Dendritic cell treated with granulocyte-macrophage colony-stimulating factor and Interleukin-4, amounts not matched to agents 40 ng/mL and 50 ng/mL, for 4 days (primary cell): Measurements from ENCODE around the gene GRID2.

ENCODE experiments used
- H3K27ac Mint-ChIP-seq: one replicate; pipeline ENCODE4 v1.8.0; 2022; ENCODE audit warnings: mild to moderate bottlenecking, mixed read lengths
- H3K27me3 Mint-ChIP-seq: one replicate; pipeline ENCODE4 v1.8.0; 2022; ENCODE audit warnings: mild to moderate bottlenecking, mixed read lengths
- H3K36me3 Mint-ChIP-seq: one replicate; pipeline ENCODE4 v1.8.0; 2022; ENCODE audit warnings: low read depth, mixed read lengths
- H3K4me1 Mint-ChIP-seq: one replicate; pipeline ENCODE4 v1.8.0; 2022; ENCODE audit warnings: low read depth, mixed read lengths
- H3K4me3 Mint-ChIP-seq: one replicate; pipeline ENCODE4 v1.8.0; 2022; ENCODE audit warnings: mild to moderate bottlenecking, moderate library complexity, mixed read lengths
- H3K9me3 Mint-ChIP-seq: one replicate; pipeline ENCODE4 v1.8.0; 2022; ENCODE audit warnings: mixed read lengths
- intact Hi-C: fragments of 100-400 bp; cut with micrococcal nuclease; formaldehyde crosslinking; loops from one replicate; pipeline ENCODE4 v1.15.0; 2022

The GRID2 gene

DNA sequence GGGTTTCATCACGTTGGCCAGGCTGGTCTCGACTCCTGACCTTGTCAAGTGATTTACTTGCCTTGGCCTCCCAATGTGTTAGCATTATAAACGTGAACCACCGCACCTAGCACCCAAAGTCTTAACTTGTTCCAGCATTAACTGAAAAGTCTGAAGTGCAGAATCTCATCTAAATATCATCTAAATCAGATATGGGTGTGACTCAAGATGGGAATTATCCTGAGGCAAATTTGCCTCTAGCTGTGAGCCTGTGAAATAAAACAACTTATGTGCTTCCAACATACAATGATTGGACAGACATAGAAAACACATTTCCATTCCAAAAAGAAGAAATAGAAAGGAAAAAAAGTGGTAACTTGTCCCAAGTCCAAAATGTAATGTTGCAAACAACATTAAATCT is 883.7 kb downstream of the GRID2 start:
- no peaks in the 10 kb centered on the region for H3K4me1 Mint-ChIP-seq
- no peaks in the 10 kb centered on the region for H3K36me3 Mint-ChIP-seq
- no peak overlapping the region for H3K4me3 Mint-ChIP-seq
- peaks cover 7% of the 10 kb centered on the region for H3K9me3 Mint-ChIP-seq
- H3K27me3 Mint-ChIP-seq: no peaks in the 10 kb centered on the region
- intact Hi-C loops: no loop called here
- no peak overlapping the region for H3K27ac Mint-ChIP-seq

DNA sequence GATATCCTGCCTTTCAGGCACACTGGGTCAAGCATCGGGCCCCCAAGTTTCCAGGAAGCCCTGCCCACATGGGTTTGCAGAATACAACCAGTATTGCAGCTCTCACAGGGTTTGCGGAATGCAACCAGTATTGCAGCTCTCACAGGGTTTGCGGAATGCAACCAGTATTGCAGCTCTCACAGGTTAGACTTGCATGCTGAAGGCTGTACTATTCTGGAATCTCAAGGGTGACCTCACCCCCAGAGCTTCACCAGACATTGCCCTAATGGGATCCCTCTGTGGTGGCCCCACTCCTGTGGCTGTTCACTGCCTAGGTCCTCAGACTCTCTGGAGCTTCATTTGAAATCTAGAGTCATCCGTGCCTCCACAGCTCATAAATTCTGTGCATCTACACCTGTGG is 884.1 kb downstream of the GRID2 start:
- Mint-ChIP-seq H3K27ac (no peak overlapping the region), H3K4me1 (no peaks in the 10 kb centered on the region), H3K4me3 (no peak overlapping the region), H3K27me3 (no peaks in the 10 kb centered on the region), H3K9me3 (peaks cover 7% of the 10 kb centered on the region), H3K36me3 (no peaks in the 10 kb centered on the region)
- intact Hi-C loops: no loop called here

DNA sequence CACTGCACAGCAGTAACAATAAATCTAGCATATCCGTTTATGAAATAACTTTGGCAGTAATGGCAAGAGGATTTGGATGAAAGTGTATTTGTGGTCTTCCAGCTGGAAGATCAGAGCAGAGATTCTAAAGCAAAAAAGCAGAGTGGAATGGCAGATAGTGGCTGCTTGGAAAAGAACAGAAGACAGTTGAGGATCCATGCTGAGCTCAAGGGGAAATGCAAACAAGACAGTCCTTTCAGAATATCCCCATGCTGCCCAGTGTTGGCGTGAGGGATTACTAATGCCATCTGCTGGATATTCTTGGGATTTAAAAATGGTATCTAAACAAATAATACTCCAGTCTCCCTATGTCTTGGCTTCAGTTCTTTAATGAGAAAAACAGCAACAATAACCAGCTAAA is 895.7 kb downstream of the GRID2 start:
- Mint-ChIP-seq H3K36me3 (no peaks in the 10 kb centered on the region), H3K9me3 (no peaks in the 10 kb centered on the region), H3K4me1 (no peaks in the 10 kb centered on the region), H3K27ac (no peak overlapping the region), H3K27me3 (no peaks in the 10 kb centered on the region), H3K4me3 (no peak overlapping the region)
- intact Hi-C loops: no loop called here

DNA sequence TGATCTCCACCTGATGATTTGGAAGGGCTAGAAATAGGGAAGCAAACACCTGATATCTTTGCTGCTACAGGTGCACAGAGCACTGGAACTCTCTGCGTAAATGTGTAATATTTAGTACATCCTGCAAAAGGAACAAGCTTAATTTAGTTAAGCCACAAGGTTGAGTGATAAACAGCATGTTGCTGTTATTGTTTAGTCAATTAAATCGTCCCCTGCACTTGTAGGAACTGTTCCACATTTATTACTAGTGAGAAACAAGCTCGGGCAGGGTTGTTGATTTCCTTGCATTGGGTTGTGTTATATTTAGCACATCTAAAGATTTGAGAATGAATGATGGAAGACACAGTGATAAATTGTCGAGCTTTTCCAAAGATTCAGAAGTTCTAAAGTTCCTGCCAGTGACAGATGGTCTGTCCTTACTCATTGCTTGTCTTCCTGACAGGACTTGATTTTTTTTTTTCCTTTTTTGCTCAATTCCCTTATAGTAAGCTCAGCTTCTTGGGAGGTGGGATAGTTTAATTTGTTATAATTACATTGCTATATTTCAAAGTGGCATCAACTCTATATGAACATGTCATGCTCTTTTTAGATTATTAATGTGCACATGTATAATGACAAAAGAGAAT is 897.8 kb downstream of the GRID2 start:
- no peaks in the 10 kb centered on the region for H3K4me1 Mint-ChIP-seq
- intact Hi-C loops: no loop called here
- H3K27me3 Mint-ChIP-seq: no peaks in the 10 kb centered on the region
- no peak overlapping the region for H3K27ac Mint-ChIP-seq
- H3K9me3 Mint-ChIP-seq: no peaks in the 10 kb centered on the region
- H3K36me3 Mint-ChIP-seq: no peaks in the 10 kb centered on the region
- H3K4me3 Mint-ChIP-seq: no peak overlapping the region

DNA sequence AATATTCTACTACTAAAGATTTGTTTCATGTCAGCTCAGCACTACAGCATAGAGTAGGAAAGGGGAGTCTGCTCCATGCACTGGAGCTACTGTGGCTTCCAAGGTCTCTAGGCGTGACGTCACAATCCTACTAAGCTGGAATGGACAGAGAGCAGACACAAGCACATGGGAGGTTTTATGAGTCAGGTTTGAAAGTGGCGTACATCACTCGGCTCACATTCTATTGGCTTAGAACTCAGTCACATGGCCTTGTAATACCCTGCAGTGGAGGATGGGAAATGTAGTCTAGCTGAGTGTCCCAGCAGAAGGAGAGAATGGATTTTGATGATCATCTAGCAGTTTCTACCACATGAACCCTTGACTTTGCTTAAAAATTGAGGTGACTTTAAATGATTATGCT is 899.9 kb downstream of the GRID2 start:
- Mint-ChIP-seq H3K36me3 (no peaks in the 10 kb centered on the region), H3K9me3 (no peaks in the 10 kb centered on the region), H3K4me1 (no peaks in the 10 kb centered on the region), H3K27me3 (no peaks in the 10 kb centered on the region), H3K27ac (no peak overlapping the region), H3K4me3 (no peak overlapping the region)
- intact Hi-C loops: no loop called here

DNA sequence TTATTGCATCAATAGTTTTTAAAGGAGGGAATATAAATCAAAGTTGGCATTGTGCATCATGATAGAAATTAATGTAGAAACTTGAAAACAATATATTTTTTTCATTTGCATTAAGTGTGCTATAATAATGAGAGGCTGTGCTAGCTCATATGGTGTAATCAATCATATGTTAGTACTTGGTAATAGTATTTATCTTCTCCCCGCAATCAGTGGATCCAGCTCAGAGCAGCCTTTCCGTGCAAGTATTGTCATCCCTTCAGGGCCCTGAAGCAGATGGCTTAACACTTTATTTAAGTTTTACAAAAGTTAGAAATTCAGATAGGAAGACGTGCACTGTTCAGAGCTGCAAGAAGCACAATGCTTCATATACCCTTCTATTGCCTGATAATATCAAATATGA is 908.5 kb downstream of the GRID2 start:
- Mint-ChIP-seq H3K4me3 (no peak overlapping the region), H3K9me3 (peaks cover 7% of the 10 kb centered on the region), H3K4me1 (no peaks in the 10 kb centered on the region), H3K36me3 (no peaks in the 10 kb centered on the region), H3K27ac (no peak overlapping the region), H3K27me3 (no peaks in the 10 kb centered on the region)
- intact Hi-C loops: no loop called here

DNA sequence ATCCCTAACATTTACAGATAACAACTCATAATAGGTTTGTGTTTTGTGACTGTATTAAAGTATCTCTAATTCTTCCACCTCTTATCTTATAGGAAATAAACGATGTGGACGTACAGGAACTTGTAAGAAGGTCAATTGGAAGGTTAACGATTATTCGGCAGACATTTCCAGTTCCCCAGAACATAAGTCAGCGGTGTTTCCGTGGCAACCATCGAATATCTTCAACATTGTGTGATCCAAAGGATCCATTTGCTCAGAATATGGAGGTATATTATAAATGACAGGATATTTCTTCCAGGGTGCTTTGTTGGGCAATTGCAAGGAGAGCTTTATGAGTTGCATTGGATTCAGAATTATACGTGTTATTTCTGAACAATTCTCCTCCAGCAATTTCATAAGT is 912.9 kb downstream of the GRID2 start:
- Mint-ChIP-seq H3K36me3 (no peaks in the 10 kb centered on the region), H3K27me3 (no peaks in the 10 kb centered on the region), H3K9me3 (peaks cover 7% of the 10 kb centered on the region), H3K4me3 (no peak overlapping the region), H3K27ac (no peak overlapping the region), H3K4me1 (no peaks in the 10 kb centered on the region)
- intact Hi-C loops: no loop called here

DNA sequence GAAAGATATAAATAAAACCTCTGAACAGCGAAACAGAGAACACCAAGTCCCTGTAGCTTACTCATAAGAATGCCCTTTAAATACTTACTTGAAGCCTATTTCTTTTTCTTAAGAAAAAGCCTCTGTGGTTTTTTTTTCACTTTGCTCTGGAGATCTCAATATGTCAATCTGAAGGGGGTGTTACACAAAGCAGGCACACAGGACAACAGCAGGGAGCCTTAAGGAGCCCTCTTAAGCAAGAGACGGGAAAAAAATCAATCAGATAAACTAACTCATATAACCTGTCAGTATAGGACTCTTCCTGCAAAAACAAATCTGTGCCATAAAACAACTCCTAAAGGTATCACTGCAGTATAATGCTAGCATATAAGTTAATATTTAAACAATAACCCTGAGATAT is 913.7 kb downstream of the GRID2 start:
- Mint-ChIP-seq H3K27ac (no peak overlapping the region), H3K9me3 (peaks cover 7% of the 10 kb centered on the region), H3K4me3 (no peak overlapping the region)

DNA sequence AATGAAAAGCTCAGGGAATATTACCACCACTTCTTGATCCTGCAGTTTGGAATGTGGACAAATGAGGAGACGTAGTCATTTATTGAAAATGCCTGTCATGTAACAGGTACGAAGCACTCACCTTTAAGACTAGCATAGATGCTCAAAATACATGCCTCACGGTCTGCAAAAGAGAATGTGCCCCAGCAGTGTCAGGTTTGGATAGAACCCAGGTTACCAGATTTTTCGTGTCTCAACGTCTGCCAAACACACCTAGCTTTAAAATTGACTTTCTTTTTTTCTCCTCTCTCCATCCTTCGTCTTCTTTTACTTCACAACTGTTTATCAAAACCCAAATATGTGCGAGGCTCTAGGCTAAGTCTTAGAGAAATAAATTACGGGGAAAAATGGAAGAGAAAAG is 918.0 kb downstream of the GRID2 start:
- H3K27ac Mint-ChIP-seq: no peak overlapping the region
- H3K36me3 Mint-ChIP-seq: no peaks in the 10 kb centered on the region
- intact Hi-C loops: no loop called here
- no peak overlapping the region for H3K4me3 Mint-ChIP-seq
- no peaks in the 10 kb centered on the region for H3K27me3 Mint-ChIP-seq
- H3K9me3 Mint-ChIP-seq: peaks cover 25% of the 10 kb centered on the region
- no peaks in the 10 kb centered on the region for H3K4me1 Mint-ChIP-seq

More for the DNA sequence above, 913.7 kb downstream of the GRID2 start:
- H3K36me3 Mint-ChIP-seq: no peaks in the 10 kb centered on the region
- intact Hi-C loops: no loop called here
- H3K4me1 Mint-ChIP-seq: no peaks in the 10 kb centered on the region
- H3K27me3 Mint-ChIP-seq: no peaks in the 10 kb centered on the region

DNA sequence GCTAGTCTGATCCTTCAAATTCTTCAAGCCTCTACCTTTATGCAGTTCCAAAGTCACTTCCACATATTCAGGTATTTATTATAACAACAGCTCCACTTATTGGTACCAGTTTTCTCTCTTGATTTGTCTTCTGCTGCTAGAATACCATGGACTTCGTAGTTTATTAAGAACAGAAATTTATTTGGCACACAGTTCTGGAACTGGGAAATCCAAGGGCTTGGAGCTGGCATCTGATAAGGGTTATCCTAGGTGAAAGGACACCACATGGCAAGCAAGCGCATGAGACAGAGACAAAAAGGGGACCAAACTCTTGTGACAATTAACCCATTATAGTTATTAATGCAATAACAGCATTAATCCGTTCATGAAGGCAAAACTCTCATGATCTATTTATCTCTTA is 924.3 kb downstream of the GRID2 start:
- Mint-ChIP-seq H3K9me3 (peaks cover 26% of the 10 kb centered on the region), H3K4me1 (no peaks in the 10 kb centered on the region), H3K27ac (no peak overlapping the region), H3K27me3 (no peaks in the 10 kb centered on the region), H3K36me3 (no peaks in the 10 kb centered on the region), H3K4me3 (no peak overlapping the region)
- intact Hi-C loops: no loop called here

DNA sequence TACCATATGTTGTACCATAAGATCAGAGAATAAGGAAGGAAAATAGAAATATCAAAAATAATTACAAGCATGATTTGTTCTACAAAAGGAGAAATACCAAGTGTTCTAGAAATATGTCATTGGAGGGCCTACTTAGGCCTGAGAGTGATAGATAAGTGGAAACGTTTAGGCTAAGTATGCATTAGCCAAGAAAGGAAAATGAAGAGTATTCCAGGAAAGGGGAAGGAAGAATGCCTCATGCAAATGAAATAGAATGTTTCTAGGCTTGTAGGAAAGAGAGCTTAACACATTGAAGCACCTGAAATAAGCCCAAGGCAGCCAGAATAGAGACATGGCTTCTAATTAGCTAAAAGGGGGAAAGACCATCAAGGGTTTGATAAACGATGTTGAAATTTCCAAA is 929.1 kb downstream of the GRID2 start:
- H3K36me3 Mint-ChIP-seq: no peaks in the 10 kb centered on the region
- H3K4me1 Mint-ChIP-seq: no peaks in the 10 kb centered on the region
- no peak overlapping the region for H3K4me3 Mint-ChIP-seq
- H3K27me3 Mint-ChIP-seq: no peaks in the 10 kb centered on the region
- intact Hi-C loops: no loop called here
- H3K27ac Mint-ChIP-seq: no peak overlapping the region
- peaks cover 12% of the 10 kb centered on the region for H3K9me3 Mint-ChIP-seq

DNA sequence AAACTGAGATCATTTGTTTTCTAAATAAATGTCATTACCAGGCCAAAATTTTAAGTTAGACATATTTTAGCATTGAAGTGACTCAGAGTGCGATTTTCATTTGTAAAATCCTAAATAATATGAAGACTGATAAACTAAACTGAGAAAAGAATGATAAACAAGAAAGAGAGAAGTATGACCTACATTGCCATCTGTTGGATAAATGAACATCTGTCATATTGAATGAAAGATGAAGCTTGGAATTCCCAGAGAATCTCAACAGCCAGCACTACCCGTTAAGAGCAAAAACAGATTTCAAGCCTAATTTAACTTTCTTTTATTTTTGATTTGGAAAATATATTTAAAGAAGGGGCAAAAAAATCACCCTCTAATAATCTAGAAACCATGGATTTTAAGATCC is 933.8 kb downstream of the GRID2 start:
- Mint-ChIP-seq H3K4me1 (no peaks in the 10 kb centered on the region), H3K36me3 (no peaks in the 10 kb centered on the region), H3K27me3 (no peaks in the 10 kb centered on the region), H3K27ac (no peak overlapping the region), H3K4me3 (no peak overlapping the region), H3K9me3 (peaks cover 9% of the 10 kb centered on the region)
- intact Hi-C loops: no loop called here

DNA sequence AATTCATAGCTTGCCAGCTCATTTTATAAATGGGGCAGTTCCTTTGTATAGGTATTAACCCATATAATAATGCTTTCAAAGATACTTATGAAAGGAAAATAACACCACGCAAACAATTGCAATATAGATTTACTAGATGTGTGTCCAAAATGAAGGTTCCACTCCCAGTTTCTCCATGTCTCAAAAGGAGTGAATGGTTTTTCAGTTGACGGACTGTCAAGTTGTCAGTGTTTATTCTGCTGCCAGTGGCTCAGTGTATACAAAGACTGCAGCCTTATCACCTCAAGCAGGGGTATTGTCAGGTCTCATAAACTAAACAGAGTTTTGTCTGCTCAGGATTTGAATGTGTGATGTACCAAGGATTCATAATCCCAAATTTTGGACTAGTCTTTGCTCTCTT is 939.5 kb downstream of the GRID2 start:
- no peaks in the 10 kb centered on the region for H3K36me3 Mint-ChIP-seq
- H3K4me1 Mint-ChIP-seq: no peaks in the 10 kb centered on the region
- H3K27ac Mint-ChIP-seq: no peak overlapping the region
- intact Hi-C loops: no loop called here
- H3K9me3 Mint-ChIP-seq: no peaks in the 10 kb centered on the region
- no peak overlapping the region for H3K4me3 Mint-ChIP-seq
- H3K27me3 Mint-ChIP-seq: no peaks in the 10 kb centered on the region

DNA sequence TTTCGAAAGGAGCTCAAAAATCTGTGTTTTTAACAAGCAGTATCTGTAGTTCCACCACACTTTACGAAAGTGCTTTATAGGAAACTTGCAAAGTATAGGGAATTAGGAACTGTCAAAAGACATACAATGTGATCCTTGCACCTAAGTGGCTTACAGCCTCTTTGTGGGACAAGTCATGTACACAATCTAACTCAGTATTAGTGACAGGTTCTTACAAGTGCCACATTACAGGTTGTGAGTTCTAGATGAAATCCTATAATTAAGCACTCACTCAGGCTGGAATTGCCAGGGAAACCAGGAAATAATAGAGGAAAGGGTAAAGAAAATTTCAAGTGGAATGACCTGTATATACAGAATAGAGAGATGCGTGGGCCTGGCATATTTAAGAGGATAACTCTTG is 957.4 kb downstream of the GRID2 start:
- Mint-ChIP-seq H3K4me3 (no peak overlapping the region), H3K9me3 (peaks cover 2% of the 10 kb centered on the region), H3K27me3 (no peaks in the 10 kb centered on the region), H3K27ac (no peak overlapping the region), H3K36me3 (no peaks in the 10 kb centered on the region), H3K4me1 (no peaks in the 10 kb centered on the region)
- intact Hi-C loops: no loop called here

DNA sequence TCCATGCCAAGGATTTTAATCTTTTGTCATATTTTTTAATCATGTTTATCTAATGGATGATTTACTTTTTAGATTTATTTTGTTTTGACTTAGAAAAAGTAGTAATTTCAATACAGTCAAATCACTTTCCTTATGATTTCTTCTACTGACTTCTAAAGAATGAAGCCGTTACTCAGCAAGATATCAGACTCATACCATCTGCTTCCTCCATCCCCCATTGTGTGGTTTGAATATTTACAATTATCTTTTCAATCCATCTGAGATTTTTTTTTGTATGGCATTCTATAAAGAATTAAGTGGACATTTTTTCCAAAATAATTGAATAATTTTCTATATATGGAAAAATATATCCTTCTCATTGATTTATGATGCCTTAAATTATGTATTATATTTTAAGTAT is 959.4 kb downstream of the GRID2 start:
- Mint-ChIP-seq H3K27ac (no peak overlapping the region), H3K27me3 (no peaks in the 10 kb centered on the region)
- intact Hi-C loops: no loop called here

More for the DNA sequence above, 959.4 kb downstream of the GRID2 start:
- H3K36me3 Mint-ChIP-seq: no peaks in the 10 kb centered on the region
- H3K4me1 Mint-ChIP-seq: no peaks in the 10 kb centered on the region
- H3K9me3 Mint-ChIP-seq: peaks cover 7% of the 10 kb centered on the region
- no peak overlapping the region for H3K4me3 Mint-ChIP-seq
